GM19043 (cell line): ENCODE data around the gene MCF2L.

ENCODE experiments used
- ATAC-seq: cut with Tn5 transposase; IDR thresholded peaks from one replicate; pipeline ENCODE4 v1.9.1; 2021; ENCODE audit warnings: low read depth; ENCODE audit not compliant: unreplicated experiment

Gene MCF2L

DNA sequence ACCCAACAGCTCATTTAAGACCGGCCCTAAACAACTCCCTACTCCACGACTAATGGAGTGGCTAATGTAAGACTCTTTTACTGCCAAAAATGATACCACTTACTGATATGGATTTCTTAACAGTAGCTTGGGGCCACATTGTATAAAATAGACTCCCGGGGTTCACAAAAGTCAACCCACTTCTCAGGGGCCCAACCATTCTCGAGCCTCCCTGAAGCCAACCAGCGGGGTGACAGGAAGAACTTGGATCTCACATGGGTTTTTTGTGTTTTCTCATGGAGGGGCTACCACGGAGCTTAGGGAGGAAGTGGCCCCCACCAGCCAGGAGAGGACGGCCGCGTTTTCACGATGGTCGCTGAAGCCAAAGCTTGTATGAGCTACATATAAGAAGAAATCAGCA is 8.1 kb downstream of the MCF2L start:
- no peak for ATAC-seq

GRCh38 chr13:112977525-112977924 is 8.5 kb downstream of the MCF2L start:
- ATAC-seq, result no peak

DNA sequence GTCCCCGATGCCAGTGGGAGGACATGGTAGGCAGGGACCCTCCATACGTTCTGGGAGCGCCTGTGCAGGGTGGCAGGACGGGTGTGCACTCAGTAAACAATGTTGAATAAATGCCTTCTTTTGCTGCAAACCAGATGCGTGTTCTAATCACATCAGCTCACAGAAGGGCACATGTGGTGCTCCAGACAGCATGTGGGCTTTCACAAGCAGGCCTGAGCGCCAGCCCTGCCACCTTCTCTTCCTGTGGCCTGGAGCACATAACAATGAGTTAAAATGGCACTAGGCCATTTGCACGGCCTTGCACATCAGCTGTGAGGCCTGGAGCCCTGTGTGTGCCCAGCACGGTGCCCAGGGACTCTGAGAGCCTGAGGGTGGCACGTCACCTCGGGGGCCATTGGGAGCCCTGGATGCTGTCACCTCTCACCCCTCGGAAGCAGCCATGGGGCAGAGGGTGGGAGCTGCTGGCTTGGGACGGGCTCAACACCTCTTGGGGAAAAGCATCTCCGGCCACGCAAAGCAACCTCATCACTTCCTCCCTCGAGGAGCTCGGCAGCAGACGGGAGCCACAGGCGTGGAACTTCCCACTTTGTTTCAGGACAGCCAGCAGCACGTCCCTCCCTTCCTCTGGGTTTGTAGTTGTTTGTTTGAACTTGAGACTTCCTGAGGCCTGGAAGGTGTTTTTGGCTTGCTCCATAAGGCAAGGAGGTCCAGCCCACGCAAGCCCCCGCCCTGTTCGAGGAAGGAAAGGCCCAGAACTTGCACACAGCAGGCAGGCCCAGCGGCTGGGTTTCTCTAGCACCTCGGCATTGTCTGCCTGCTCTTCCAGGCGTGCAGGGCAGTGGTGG is 9.8 kb downstream of the MCF2L start:
- no peak for ATAC-seq

GRCh38 chr13:112979406-112979902 is 10.4 kb downstream of the MCF2L start:
- ATAC-seq, result no peak

DNA sequence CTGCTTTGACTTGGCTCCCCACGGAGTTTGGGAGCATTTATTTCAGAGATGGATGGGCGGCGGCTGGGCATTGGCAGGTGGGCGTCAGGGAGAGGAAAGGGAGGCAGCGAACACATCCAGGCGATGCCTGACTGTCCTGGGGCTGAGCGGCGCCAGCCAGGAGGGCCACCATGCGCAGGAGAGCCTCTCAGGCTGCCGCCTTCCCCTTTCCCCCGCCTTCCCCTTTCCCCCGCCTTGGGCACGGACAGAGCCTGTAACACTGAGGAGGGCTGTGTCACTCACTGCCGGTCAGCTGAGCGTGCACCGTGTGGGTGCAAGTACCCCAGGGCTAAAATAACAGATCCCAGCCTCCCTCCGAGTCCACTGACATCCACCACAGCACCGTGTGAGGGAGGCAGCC is 11.4 kb downstream of the MCF2L start:
- ATAC-seq, result no peak

- ATAC-seq, result no peak
These were observed 12.4 kb downstream of the MCF2L start for GRCh38 chr13:112981451-112981850.

DNA sequence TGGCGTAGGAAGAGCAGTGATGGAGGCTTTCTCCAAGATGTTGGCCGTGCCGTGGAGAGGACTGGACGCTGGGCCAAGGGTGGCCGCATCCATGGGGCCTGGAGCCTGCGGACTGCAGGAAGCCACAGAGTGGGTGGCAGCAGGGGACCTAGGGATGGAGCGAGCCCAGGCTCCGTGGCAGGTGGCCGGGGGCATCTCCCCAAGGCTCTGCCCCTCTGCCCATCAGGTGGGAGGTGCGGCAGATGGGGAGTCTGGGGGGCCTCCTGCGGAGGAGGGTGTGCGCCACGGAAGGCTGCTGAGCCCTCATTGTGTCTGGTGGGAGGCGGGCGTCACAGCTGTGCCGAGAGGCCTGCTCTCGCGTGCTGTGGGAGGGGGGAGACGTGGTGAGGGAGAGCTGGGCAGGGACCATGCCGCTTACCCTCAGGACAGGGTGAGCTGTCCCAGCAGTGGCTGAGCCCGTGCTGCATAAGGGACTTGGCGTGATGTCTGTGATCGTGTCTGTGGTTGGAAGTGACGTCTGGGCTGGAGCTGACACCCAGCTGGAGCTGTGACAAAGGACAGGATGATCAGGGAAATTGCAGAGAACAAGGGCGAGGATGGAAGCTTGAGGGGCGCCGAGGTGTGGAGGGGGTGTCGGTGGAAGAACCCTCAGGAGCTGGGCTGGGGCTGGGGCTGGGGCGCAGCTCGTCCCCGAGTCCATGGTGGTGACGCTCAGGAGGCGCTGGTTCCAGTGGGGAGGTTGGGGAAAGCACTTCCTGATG is 13.4 kb downstream of the MCF2L start:
- ATAC-seq, result no peak

DNA sequence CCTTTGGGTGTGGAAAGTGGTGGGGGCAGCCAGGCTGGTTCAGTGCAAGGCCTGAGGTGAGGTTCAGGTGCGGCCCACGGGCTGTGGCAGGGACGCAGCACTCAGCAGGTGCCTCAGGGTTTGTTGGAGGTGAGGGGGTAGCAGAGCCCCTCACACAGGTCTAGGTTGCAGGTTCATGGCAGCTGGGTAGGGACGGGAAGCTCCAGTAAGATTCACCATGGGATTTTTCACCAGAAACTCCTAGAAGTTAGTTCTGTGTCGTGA is 14.0 kb downstream of the MCF2L start:
- ATAC-seq, result no peak

- ATAC-seq, result no peak
These were observed 14.6 kb downstream of the MCF2L start for GRCh38 chr13:112983428-112984196.

DNA sequence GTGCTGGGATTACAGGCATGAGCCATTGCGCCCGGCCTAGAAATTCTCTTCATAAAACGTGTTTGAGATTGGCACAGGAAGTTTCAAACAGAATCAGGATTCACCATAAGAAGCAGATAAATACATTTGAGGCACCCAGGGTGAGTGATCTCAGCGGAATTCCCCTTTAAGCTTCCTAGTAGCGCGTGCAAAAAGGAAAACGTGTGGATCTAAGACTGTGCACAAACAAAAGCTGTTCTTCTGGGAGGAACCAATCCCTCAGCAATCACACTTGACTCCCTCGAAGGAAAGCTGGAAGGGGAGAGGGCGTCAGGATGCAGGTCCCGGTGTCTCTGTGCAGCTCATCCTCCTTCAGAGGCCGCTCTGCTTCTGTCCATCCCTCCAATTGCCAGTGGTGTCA is 15.5 kb downstream of the MCF2L start:
- no peak for ATAC-seq

GRCh38 chr13:112984954-112985802 is 16.2 kb downstream of the MCF2L start:
- ATAC-seq, result no peak

DNA sequence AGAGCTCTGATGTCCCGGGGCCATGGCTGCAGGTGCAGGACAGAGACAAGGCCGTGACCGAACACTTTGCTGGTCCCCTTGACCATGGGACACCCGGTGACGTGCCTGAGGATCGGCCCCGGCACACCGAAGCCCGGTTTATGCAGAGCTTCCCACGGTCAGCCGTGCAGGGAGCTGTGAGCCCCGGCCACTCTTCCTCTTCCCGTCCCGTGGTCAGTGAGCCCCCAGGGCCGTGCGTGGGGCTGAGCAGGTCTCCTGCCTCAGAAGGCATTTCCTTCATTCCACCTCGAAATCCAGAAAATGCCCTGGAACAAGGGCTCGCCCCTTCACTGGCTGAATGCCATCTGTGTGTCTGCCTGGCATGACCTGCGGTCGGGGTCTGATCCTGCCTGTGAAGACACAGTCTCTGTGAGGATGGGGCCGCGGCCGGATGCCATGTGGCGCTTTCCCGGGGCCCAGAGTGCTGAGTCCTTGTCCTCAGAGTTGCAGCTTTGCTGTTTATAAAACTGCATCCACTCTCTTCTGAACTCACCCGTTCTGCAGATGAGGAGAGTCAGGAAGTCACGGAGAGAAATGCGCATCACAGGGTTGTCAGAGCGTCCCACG is 16.9 kb downstream of the MCF2L start:
- ATAC-seq, result no peak

- ATAC-seq, result no peak
These were observed 17.5 kb downstream of the MCF2L start for GRCh38 chr13:112986470-112986869.

GRCh38 chr13:112986946-112987681 is 18.1 kb downstream of the MCF2L start:
- ATAC-seq, result no peak

GRCh38 chr13:112987682-112988024 is 18.6 kb downstream of the MCF2L start:
- no peak for ATAC-seq

DNA sequence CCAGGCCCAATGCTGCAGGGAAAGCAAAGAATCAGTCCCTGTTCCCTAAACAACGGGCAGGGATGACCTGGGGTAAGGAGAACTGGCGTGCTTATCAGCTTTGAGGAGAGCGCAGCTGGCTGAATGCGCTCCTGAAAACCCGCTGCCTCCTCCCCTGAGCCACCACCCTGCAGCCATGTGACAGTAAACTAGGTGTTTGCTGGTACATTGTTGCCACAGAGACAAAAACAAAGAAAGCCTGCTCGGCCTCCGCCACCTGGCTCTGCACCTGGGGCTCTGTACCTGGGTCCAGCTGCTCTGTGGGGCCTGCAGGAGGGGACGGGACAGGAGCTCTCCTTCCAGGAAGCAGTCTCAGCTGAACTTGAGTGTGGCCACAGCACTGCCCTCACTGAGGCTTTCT is 21.8 kb downstream of the MCF2L start:
- no peak for ATAC-seq

DNA sequence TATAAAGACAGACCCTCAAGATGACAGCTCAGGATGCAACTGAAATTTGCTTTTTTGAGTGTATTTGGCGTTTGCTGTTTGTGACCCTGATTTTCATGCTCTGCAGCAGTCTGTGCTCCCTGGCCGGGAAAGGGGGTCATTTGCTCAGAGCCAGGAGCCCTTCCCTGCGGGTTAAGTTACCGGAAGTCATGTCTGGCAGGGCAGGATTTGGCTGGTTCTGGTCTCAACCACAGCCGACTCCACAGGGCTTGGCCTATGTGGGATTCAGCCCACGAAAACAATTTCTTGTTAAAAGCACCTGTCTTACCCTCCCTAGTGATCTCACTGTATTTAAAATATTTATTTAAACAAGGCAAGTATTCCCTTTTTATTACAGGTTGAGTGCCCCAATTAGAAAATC is 22.6 kb downstream of the MCF2L start:
- no peak for ATAC-seq

- no peak for ATAC-seq
These were observed 24.1 kb downstream of the MCF2L start for GRCh38 chr13:112992931-112993680.
